Loucy (cell line): ENCODE measurements around the gene ENPP1.

Source experiments
- EZH2phosphoT487 ChIP-seq: fragments of 200-600 bp; IDR thresholded peaks from 2 replicates; pipeline ENCODE4 v1.6.1; 2018; ENCODE audit warnings: antibody characterized with exemption, mild to moderate bottlenecking, moderate library complexity, borderline replicate concordance
- TF ChIP-seq, protein P1 (sequence below): fragments of 200-600 bp; sonication (generic); conservative IDR thresholded peaks from 2 replicates; pipeline ENCODE4 v1.5.1; 2014; ENCODE audit warnings: mild to moderate bottlenecking, antibody characterized with exemption, low read length

DNA sequence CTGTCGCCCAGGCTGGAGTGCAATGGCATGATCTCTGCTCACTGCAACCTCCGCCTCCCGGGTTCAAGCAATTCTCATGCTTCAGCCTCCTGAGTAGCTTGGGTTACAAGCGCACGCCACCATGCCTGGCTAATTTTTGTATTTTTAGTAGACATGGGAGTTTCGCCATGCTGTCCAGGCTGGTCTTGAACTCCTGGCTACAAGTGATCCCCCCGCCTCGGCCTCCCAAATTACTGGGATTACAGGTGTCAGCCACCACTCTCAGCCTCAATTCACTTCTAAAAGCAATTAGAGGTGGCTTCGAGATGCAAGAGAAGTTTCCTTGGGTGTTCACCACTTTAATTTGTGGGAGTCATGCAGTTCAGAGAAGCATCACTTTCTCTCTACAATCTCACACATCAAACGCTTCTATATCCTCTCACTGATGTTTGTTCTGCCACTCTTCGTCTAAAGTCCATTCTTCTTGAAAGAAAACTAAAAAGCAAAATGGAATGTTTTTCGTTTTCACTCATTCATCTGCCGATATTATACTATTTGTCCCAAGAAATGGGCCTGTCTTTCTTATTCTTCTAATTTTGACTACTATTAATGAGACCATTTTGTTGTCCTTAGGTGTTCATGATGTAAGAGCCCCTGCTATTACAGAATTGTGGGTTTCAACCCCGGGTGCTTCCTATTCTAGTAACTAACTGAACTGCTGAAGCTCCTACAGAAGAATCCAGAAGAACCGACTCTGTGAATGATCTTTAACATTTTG, 38.3 kb upstream of the ENPP1 start:
- TF ChIP-seq, protein P1, sequence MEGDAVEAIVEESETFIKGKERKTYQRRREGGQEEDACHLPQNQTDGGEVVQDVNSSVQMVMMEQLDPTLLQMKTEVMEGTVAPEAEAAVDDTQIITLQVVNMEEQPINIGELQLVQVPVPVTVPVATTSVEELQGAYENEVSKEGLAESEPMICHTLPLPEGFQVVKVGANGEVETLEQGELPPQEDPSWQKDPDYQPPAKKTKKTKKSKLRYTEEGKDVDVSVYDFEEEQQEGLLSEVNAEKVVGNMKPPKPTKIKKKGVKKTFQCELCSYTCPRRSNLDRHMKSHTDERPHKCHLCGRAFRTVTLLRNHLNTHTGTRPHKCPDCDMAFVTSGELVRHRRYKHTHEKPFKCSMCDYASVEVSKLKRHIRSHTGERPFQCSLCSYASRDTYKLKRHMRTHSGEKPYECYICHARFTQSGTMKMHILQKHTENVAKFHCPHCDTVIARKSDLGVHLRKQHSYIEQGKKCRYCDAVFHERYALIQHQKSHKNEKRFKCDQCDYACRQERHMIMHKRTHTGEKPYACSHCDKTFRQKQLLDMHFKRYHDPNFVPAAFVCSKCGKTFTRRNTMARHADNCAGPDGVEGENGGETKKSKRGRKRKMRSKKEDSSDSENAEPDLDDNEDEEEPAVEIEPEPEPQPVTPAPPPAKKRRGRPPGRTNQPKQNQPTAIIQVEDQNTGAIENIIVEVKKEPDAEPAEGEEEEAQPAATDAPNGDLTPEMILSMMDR = no peak
- no peak for TF ChIP-seq EZH2phosphoT487
